H9 (cell line): Measurements from ENCODE around the gene ATP1A3. TPM values are rescaled to one million over a fixed set of nuclear protein-coding genes. Genes with fewer than 3 reads are reported as not detected.

Source experiments
- DNase-seq: peaks from one replicate; pipeline ENCODE4 v3.0.0-alpha.2; 2017
- H2AFZ ChIP-seq: one replicate; pipeline ENCODE4 v1.6.1; 2013; ENCODE audit warnings: mild to moderate bottlenecking, low read length, control low read depth, moderate library complexity
- H2AK5ac ChIP-seq: 2 replicates; pipeline ENCODE4 v1.6.1; 2013; ENCODE audit warnings: low read length, control low read depth, mixed read lengths; ENCODE audit not compliant: insufficient read length
- H2BK120ac ChIP-seq: one replicate; pipeline ENCODE4 v1.6.1; 2013; ENCODE audit warnings: low read depth, mild to moderate bottlenecking, low read length, control low read depth, inconsistent platforms; ENCODE audit not compliant: poor library complexity, severe bottlenecking
- H2BK12ac ChIP-seq: 2 replicates; pipeline ENCODE4 v1.6.1; 2013; ENCODE audit warnings: low read length, control low read depth, mixed read lengths, low read depth; ENCODE audit not compliant: insufficient read length
- H2BK15ac ChIP-seq: 2 replicates; pipeline ENCODE4 v1.6.1; 2013; ENCODE audit warnings: low read depth, low read length, control low read depth
- H2BK20ac ChIP-seq: one replicate; pipeline ENCODE4 v1.6.1; 2013; ENCODE audit warnings: low read depth, mild to moderate bottlenecking, low read length, control low read depth, inconsistent platforms; ENCODE audit not compliant: poor library complexity, severe bottlenecking
- H2BK5ac ChIP-seq: 2 replicates; pipeline ENCODE4 v1.6.1; 2013; ENCODE audit warnings: low read length, control low read depth, mixed read lengths; ENCODE audit not compliant: insufficient read length
- H3K14ac ChIP-seq: 2 replicates; pipeline ENCODE4 v1.6.1; 2013; ENCODE audit warnings: low read length, control low read depth; ENCODE audit not compliant: insufficient read depth
- H3K18ac ChIP-seq: 2 replicates; pipeline ENCODE4 v1.6.1; 2013; ENCODE audit warnings: low read depth, mild to moderate bottlenecking, mixed read lengths, low read length, control low read depth; ENCODE audit not compliant: insufficient read length
- H3K23ac ChIP-seq: 2 replicates; pipeline ENCODE4 v1.6.1; 2013; ENCODE audit warnings: low read length, control low read depth, mixed read lengths, low read depth; ENCODE audit not compliant: insufficient read length
- H3K23me2 ChIP-seq: 2 replicates; pipeline ENCODE4 v1.6.1; 2013; ENCODE audit warnings: low read depth, mild to moderate bottlenecking, mixed read lengths, low read length, control low read depth; ENCODE audit not compliant: insufficient read length, poor library complexity, severe bottlenecking
- H3K27ac ChIP-seq: 2 replicates; pipeline ENCODE4 v1.5.1; 2013; ENCODE audit warnings: low read length, control low read depth, mixed read lengths, low read depth; ENCODE audit not compliant: insufficient read length
- H3K27me3 ChIP-seq: 2 replicates; pipeline ENCODE4 v1.6.1; 2013; ENCODE audit warnings: low read length, control low read depth, inconsistent platforms; ENCODE audit not compliant: insufficient read depth
- H3K4ac ChIP-seq: 2 replicates; pipeline ENCODE4 v1.6.1; 2013; ENCODE audit warnings: low read depth, mild to moderate bottlenecking, control low read depth, inconsistent platforms, low read length, moderate library complexity
- H3K4me1 ChIP-seq: 2 replicates; pipeline ENCODE4 v1.6.1; 2013; ENCODE audit warnings: low read length, control low read depth, inconsistent platforms; ENCODE audit not compliant: insufficient read depth
- H3K4me2 ChIP-seq: 2 replicates; pipeline ENCODE4 v1.6.1; 2013; ENCODE audit warnings: low read length, control low read depth, mixed read lengths; ENCODE audit not compliant: insufficient read length, insufficient read depth
- H3K56ac ChIP-seq: 2 replicates; pipeline ENCODE4 v1.6.1; 2013; ENCODE audit warnings: low read depth, mild to moderate bottlenecking, mixed read lengths, low read length, control low read depth; ENCODE audit not compliant: insufficient read length
- H3K79me1 ChIP-seq: 2 replicates; pipeline ENCODE4 v1.6.1; 2013; ENCODE audit warnings: low read depth, mild to moderate bottlenecking, moderate library complexity, low read length, control low read depth, inconsistent platforms; ENCODE audit not compliant: insufficient read depth, poor library complexity, severe bottlenecking
- H3K79me2 ChIP-seq: 2 replicates; pipeline ENCODE4 v1.6.1; 2013; ENCODE audit warnings: low read length, control low read depth, inconsistent platforms; ENCODE audit not compliant: insufficient read depth
- H3K9ac ChIP-seq: 2 replicates; pipeline ENCODE4 v1.6.1; 2013; ENCODE audit warnings: low read length, control low read depth, mixed read lengths; ENCODE audit not compliant: insufficient read length; ENCODE audit errors: extremely low read depth
- H3K9me3 ChIP-seq: one replicate; pipeline ENCODE4 v1.6.1; 2013; ENCODE audit warnings: low read depth, low read length, inconsistent platforms; ENCODE audit not compliant: control insufficient read depth
- H3T11ph ChIP-seq: one replicate; pipeline ENCODE4 v1.6.1; 2013; ENCODE audit warnings: mild to moderate bottlenecking, low read length, control low read depth, inconsistent platforms
- H4K20me1 ChIP-seq: one replicate; pipeline ENCODE4 v1.6.1; 2013; ENCODE audit not compliant: control insufficient read depth, insufficient read length, insufficient read depth
- H4K5ac ChIP-seq: 2 replicates; pipeline ENCODE4 v1.6.1; 2013; ENCODE audit warnings: low read depth, mild to moderate bottlenecking, mixed read lengths, low read length, control low read depth; ENCODE audit not compliant: insufficient read length
- H4K8ac ChIP-seq: replicated peaks from 2 replicates; pipeline ENCODE4 v1.6.1; 2013; ENCODE audit warnings: low read length, control low read depth, mixed read lengths, low read depth; ENCODE audit not compliant: insufficient read length
- H4K91ac ChIP-seq: 2 replicates; pipeline ENCODE4 v1.6.1; 2013; ENCODE audit warnings: low read depth, mild to moderate bottlenecking, moderate library complexity, mixed read lengths, low read length, control low read depth; ENCODE audit not compliant: insufficient read length
- H3K27ac Mint-ChIP-seq, 3 experiments: 2 replicates in 2 of 3; 3 replicates in 1 of 3; pipeline ENCODE4 v1.8.0; 2020 to 2021; ENCODE audit warnings: mixed read lengths in 3 of 3, mild to moderate bottlenecking in 1 of 3, moderate library complexity in 1 of 3
- H3K27me3 Mint-ChIP-seq: 2 replicates; pipeline ENCODE4 v1.8.0; 2021; ENCODE audit warnings: low read depth, mild to moderate bottlenecking, moderate library complexity, mixed read lengths
- H3K36me3 Mint-ChIP-seq, 3 experiments: 2 replicates in 2 of 3; 3 replicates in 1 of 3; pipeline ENCODE4 v1.8.0; 2020 to 2021; ENCODE audit warnings: low read depth in 3 of 3, mixed read lengths in 3 of 3; ENCODE audit not compliant: insufficient read depth in 1 of 3
- H3K4me1 Mint-ChIP-seq, 2 experiments: 2 replicates each; pipeline ENCODE4 v1.8.0; 2020; ENCODE audit warnings: mixed read lengths in 2 of 2
- H3K4me3 Mint-ChIP-seq, 2 experiments: 2 replicates in 1 of 2; 3 replicates in 1 of 2; pipeline ENCODE4 v1.8.0; 2020 to 2021; ENCODE audit warnings: mild to moderate bottlenecking in 2 of 2, mixed read lengths in 2 of 2, moderate library complexity in 1 of 2
- H3K9me3 Mint-ChIP-seq, 2 experiments: 2 replicates in 1 of 2; 3 replicates in 1 of 2; pipeline ENCODE4 v1.8.0; 2020; ENCODE audit warnings: mild to moderate bottlenecking in 2 of 2, mixed read lengths in 2 of 2, moderate library complexity in 1 of 2
- CTCF ChIP-seq: fragments of 200-600 bp; sonication (generic); conservative IDR thresholded peaks from 3 replicates; pipeline ENCODE4 v1.8.0; 2021; ENCODE audit warnings: antibody characterized with exemption, mild to moderate bottlenecking
- WGBS: extraction: QIAGEN DNeasy Blood & Tissue Kit; methylation state at CpG from one replicate; pipeline ENCODE4 v1.1.7; 2013; ENCODE audit warnings: missing lambda C conversion rate, low lambda C conversion rate, mixed read lengths; ENCODE audit not compliant: insufficient read length; ENCODE audit errors: extremely low coverage; 5-methylcytosine and 5-hydroxymethylcytosine counted together
- total RNA-seq: library from RNA; stranded (reverse); gene quantifications from 2 replicates; pipeline ENCODE4 v1.2.1, GENCODE V29; 2021

The ATP1A3 gene
- total RNA-seq, 1 experiment from 2014 or later, result 11.6 TPM

GRCh38 chr19:41934849-41935374 lies 59.1 kb downstream of the ATP1A3 start:
- no peak overlapping the region for H3K56ac ChIP-seq
- WGBS, result no CpG with 5 or more reads among the region's 7 CpGs
- H2BK12ac ChIP-seq, result no peak overlapping the region
- Mint-ChIP-seq H3K36me3 (no peaks in the 10 kb centered on the region), H3K4me1 (peaks cover 20 to 50% of the 10 kb centered on the region in 2 experiments), H3K4me3 (0 out of 5 replicates have a peak overlapping the region, but pooled peaks of 1 of the 2 experiments have one; percentile 6), H3K27ac (no peak overlapping the region), H3K9me3 (no peaks in the 10 kb centered on the region; a peak in 1 of 5 replicates), H3K27me3 (peaks cover 7% of the 10 kb centered on the region)
- H3K18ac ChIP-seq, result no peak overlapping the region
- H4K8ac ChIP-seq, result no peak overlapping the region
- no peak overlapping the region for H3K4ac ChIP-seq
- no peak overlapping the region for H2BK5ac ChIP-seq
- no peaks in the 10 kb centered on the region for H3K79me2 ChIP-seq
- no peak overlapping the region for H2BK15ac ChIP-seq
- H3K23ac ChIP-seq, result no peak overlapping the region
- H4K91ac ChIP-seq, result no peak overlapping the region
- H3K23me2 ChIP-seq, result no peaks in the 10 kb centered on the region
- no peaks in the 10 kb centered on the region for H3K9me3 ChIP-seq
- H3T11ph ChIP-seq, result no peak overlapping the region
- H4K5ac ChIP-seq, result no peak overlapping the region
- no peak overlapping the region for H2AK5ac ChIP-seq
- peak; percentile 87 for TF ChIP-seq CTCF
- no peak overlapping the region for H3K27ac ChIP-seq
- no peaks in the 10 kb centered on the region for H4K20me1 ChIP-seq
- H2BK120ac ChIP-seq, result no peak overlapping the region
- no peak overlapping the region for H3K9ac ChIP-seq
- no peak overlapping the region for H3K4me2 ChIP-seq
- H2BK20ac ChIP-seq, result no peak overlapping the region
- no peak overlapping the region for H2AFZ ChIP-seq
- peak; percentile 89 for DNase-seq
- H3K79me1 ChIP-seq, result no peaks in the 10 kb centered on the region
- H3K27me3 ChIP-seq, result peaks cover 68% of the 10 kb centered on the region
- no peaks in the 10 kb centered on the region; the same call in 1 of the 2 replicates for H3K4me1 ChIP-seq
- H3K14ac ChIP-seq, result no peak overlapping the region
